Natural killer cell treated with Interleukin-12 subunit alpha and Interleukin-12 subunit beta and Interleukin-15 and Interleukin-18, amount 100 ng/mL, for 72 hours (primary cell): ENCODE measurements around the gene SYTL3. TPM values are rescaled to one million over a fixed set of nuclear protein-coding genes. Genes with fewer than 3 reads are reported as not detected.
A peak's percentile ranks its signal among the peaks of the same experiment; 100 is the strongest.

Source experiments
- ATAC-seq, 2 donors: fragments of 150-1000 bp; cut with Tn5 transposase in 1 of 2; sonication (Bioruptor Pico), chemical (Tn5 transposase) in 1 of 2; 2 replicates each; pipeline ENCODE4 v1.10.0; 2021
- DNase-seq: peaks from one replicate; pipeline ENCODE4 v3.0.0; 2022; ENCODE audit warnings: low spot score
- H3K27ac Mint-ChIP-seq, 2 donors: 1 replicate in 1 of 2; 2 replicates in 1 of 2; pipeline ENCODE4 v1.8.0; 2022; ENCODE audit warnings: mixed read lengths in 2 of 2, mild to moderate bottlenecking in 1 of 2, moderate library complexity in 1 of 2
- H3K27me3 Mint-ChIP-seq, 2 donors: 1 replicate in 1 of 2; 2 replicates in 1 of 2; pipeline ENCODE4 v1.8.0; 2022; ENCODE audit warnings: mixed read lengths in 2 of 2
- H3K36me3 Mint-ChIP-seq: one replicate; pipeline ENCODE4 v1.8.0; 2022; ENCODE audit warnings: mixed read lengths
- H3K4me1 Mint-ChIP-seq, 2 donors: 1 replicate in 1 of 2; 2 replicates in 1 of 2; pipeline ENCODE4 v1.8.0; 2022; ENCODE audit warnings: low read depth in 2 of 2, mixed read lengths in 2 of 2, mild to moderate bottlenecking in 1 of 2
- H3K4me3 Mint-ChIP-seq: one replicate; pipeline ENCODE4 v1.8.0; 2022; ENCODE audit warnings: mixed read lengths
- H3K9me3 Mint-ChIP-seq: 2 replicates; pipeline ENCODE4 v1.8.0; 2022; ENCODE audit warnings: mixed read lengths
- total RNA-seq, 2 donors: library from RNA; stranded (reverse); gene quantifications; one replicate each; pipeline ENCODE4 v1.2.3, GENCODE V29; 2022

SYTL3 gene
- total RNA-seq, 2 donors from 2014 or later = 199 to 246 TPM

GRCh38 chr6:158804207-158804606, 154.4 kb downstream of the SYTL3 start:
- no peaks in the 10 kb centered on the region for H3K9me3 Mint-ChIP-seq
- no peak for ATAC-seq
- H3K4me1 Mint-ChIP-seq = peaks cover 61 to 71% of the 10 kb centered on the region in 2 donors
- no peaks in the 10 kb centered on the region for H3K27me3 Mint-ChIP-seq
- H3K36me3 Mint-ChIP-seq = peaks cover 13% of the 10 kb centered on the region
- peak overlapping the region; percentile 62 for H3K4me3 Mint-ChIP-seq
- DNase-seq = no peak
- peak overlapping the region; percentile 79 to 84 for H3K27ac Mint-ChIP-seq

- peaks cover 13% of the 10 kb centered on the region for H3K36me3 Mint-ChIP-seq
- H3K27me3 Mint-ChIP-seq = no peaks in the 10 kb centered on the region
- no peak overlapping the region for H3K4me3 Mint-ChIP-seq
- H3K9me3 Mint-ChIP-seq = no peaks in the 10 kb centered on the region
- no peak for DNase-seq
- ATAC-seq = no peak
- peaks cover 68 to 80% of the 10 kb centered on the region in 2 donors for H3K4me1 Mint-ChIP-seq
- peak overlapping the region; percentile 29 to 46 for H3K27ac Mint-ChIP-seq
Measured at GRCh38 chr6:158805698-158806377, 156.0 kb downstream of the SYTL3 start.

- Mint-ChIP-seq H3K4me3 (peak overlapping the region; percentile 13), H3K9me3 (no peaks in the 10 kb centered on the region), H3K27ac (peak overlapping the region; percentile 29 to 46), H3K27me3 (no peaks in the 10 kb centered on the region), H3K4me1 (peaks cover 64 to 84% of the 10 kb centered on the region in 2 donors), H3K36me3 (peaks cover 16% of the 10 kb centered on the region)
- no peak for ATAC-seq
- no peak for DNase-seq
Measured at GRCh38 chr6:158807515-158808441, 157.9 kb downstream of the SYTL3 start.

GRCh38 chr6:158808442-158808833, 158.6 kb downstream of the SYTL3 start:
- Mint-ChIP-seq H3K4me1 (peaks cover 67 to 85% of the 10 kb centered on the region in 2 donors), H3K27me3 (no peaks in the 10 kb centered on the region), H3K9me3 (no peaks in the 10 kb centered on the region), H3K36me3 (peaks cover 22% of the 10 kb centered on the region), H3K4me3 (no peak overlapping the region), H3K27ac (peak overlapping the region in 1 of 2 donors; percentile 29)
- no peak for ATAC-seq
- DNase-seq = no peak

GRCh38 chr6:158808941-158809678, 159.3 kb downstream of the SYTL3 start:
- H3K27me3 Mint-ChIP-seq = no peaks in the 10 kb centered on the region
- no peak for DNase-seq
- H3K36me3 Mint-ChIP-seq = peaks cover 22% of the 10 kb centered on the region
- peaks cover 66 to 85% of the 10 kb centered on the region in 2 donors for H3K4me1 Mint-ChIP-seq
- no peak overlapping the region for H3K27ac Mint-ChIP-seq
- no peaks in the 10 kb centered on the region for H3K9me3 Mint-ChIP-seq
- H3K4me3 Mint-ChIP-seq = no peak overlapping the region
- ATAC-seq = no peak

GRCh38 chr6:158810155-158811095, 160.6 kb downstream of the SYTL3 start:
- Mint-ChIP-seq H3K36me3 (peaks cover 22% of the 10 kb centered on the region), H3K27ac (peak overlapping the region in 1 of 2 donors; percentile 34)

GRCh38 chr6:158812611-158813010, 162.8 kb downstream of the SYTL3 start:
- Mint-ChIP-seq H3K4me3 (peak overlapping the region; percentile 88), H3K27me3 (no peaks in the 10 kb centered on the region), H3K27ac (peak overlapping the region; percentile 57 to 89), H3K36me3 (peaks cover 14% of the 10 kb centered on the region), H3K4me1 (peaks cover 70 to 86% of the 10 kb centered on the region in 2 donors), H3K9me3 (no peaks in the 10 kb centered on the region)
- no peak for ATAC-seq
- DNase-seq = no peak

More at GRCh38 chr6:158810155-158811095, 160.6 kb downstream of the SYTL3 start:
- no peak for ATAC-seq
- Mint-ChIP-seq H3K27me3 (no peaks in the 10 kb centered on the region), H3K4me3 (no peak overlapping the region), H3K4me1 (peaks cover 70 to 86% of the 10 kb centered on the region in 2 donors), H3K9me3 (no peaks in the 10 kb centered on the region)
- no peak for DNase-seq

GRCh38 chr6:158813032-158813431, 163.2 kb downstream of the SYTL3 start:
- Mint-ChIP-seq H3K9me3 (no peaks in the 10 kb centered on the region), H3K36me3 (peaks cover 10% of the 10 kb centered on the region), H3K27me3 (no peaks in the 10 kb centered on the region), H3K4me3 (peak overlapping the region; percentile 88), H3K4me1 (peaks cover 70 to 86% of the 10 kb centered on the region in 2 donors), H3K27ac (peak overlapping the region; percentile 57 to 89)
- DNase-seq (no peak), ATAC-seq (peak; percentile 64 to 74)

Other genes with a start within 250 kb of the SYTL3 start
- 10 to 100 TPM; 19.6 to 30.9 TPM for gene TMEM181, start 90.0 kb upstream of the SYTL3 start, total RNA-seq
- gene DYNLT1, start 5.3 kb upstream of the SYTL3 start, total RNA-seq = 100 to 1,000 TPM; 117 to 157 TPM
- gene EZR, start 169.3 kb downstream of the SYTL3 start, total RNA-seq = 100 to 1,000 TPM in 1 of 2 donors, 10 to 100 TPM in 1; 71.0 to 135 TPM